ENCODE data around the gene FBLL1. TPM values are rescaled to one million over a fixed set of nuclear protein-coding genes. Genes with fewer than 3 reads are reported as not detected.

Gene FBLL1
- total and polyA plus RNA-seq, 9 of the 15 experiments (the other 6 are each of a cell fraction or from before 2014, with no cell fraction given), result not detected

DNA sequence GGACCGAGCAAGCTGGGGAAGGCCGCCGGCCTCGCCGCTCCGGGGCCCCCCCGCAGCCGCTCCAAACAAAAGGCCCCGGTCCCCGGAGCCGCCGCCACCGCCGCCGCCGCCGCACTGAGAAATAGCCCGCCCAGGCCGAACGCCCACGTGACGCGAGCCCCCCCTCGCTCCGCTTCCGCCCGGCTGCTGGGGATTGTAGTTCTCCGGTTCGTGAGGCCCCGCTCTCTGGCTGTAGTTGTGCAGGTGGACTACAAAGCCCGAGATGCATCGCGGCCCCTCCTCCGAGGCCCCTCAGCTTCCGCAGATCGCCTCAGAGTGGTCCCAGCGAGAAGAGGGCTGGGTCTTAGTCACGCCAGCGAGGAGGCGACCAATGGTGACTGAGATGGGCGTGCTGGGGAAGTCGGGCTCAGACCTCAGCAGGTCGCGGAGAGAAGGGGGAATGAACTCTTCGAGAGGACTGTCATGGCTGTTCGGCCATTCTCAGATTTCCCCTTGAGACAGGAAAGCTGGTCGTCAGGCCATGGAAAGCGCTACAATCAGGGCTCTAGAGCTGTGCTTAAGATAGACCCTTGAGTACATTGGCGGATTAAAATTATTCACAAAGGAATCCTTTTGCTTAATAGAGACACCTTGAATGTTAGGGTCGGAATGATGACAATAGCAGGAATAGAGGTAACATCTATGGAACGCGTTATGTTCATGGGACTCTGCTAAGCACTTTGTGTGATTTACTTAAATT lies 50.6 kb downstream of the FBLL1 start (continued):
- TF ChIP-seq, protein P1, sequence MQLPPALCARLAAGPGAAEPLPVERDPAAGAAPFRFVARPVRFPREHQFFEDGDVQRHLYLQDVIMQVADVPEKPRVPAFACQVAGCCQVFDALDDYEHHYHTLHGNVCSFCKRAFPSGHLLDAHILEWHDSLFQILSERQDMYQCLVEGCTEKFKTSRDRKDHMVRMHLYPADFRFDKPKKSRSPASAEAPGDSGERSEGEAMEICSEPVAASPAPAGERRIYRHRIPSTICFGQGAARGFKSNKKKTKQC (CRISPR knock-in tag; IDR thresholded peaks at IDR 0.05), result no peak
- TF ChIP-seq ATF7 (IDR thresholded peaks at IDR 0.05) (peak; percentile 79), ELF2 (CRISPR knock-in tag; IDR thresholded peaks at IDR 0.05) (no peak), CBFA2T3 (IDR thresholded peaks at IDR 0.05) (no peak), CAMTA2 (CRISPR knock-in tag; conservative IDR thresholded peaks at IDR 0.05) (no peak), ZNF224 (CRISPR knock-in tag; IDR thresholded peaks at IDR 0.05) (no peak), POLR2G (IDR thresholded peaks at IDR 0.05; ENCODE audit: low read depth, low read length) (peak; percentile 72), ZEB2 (IDR thresholded peaks at IDR 0.05) (no peak), ZNF347 (CRISPR knock-in tag; IDR thresholded peaks at IDR 0.05; ENCODE audit: low read depth) (no peak), FUS (optimal IDR thresholded peaks at IDR 0.05; ENCODE audit: low read depth, low read length) (no peak), ZNF165 (CRISPR knock-in tag; IDR thresholded peaks at IDR 0.05; ENCODE audit: borderline replicate concordance) (no peak), ZNF217 (CRISPR knock-in tag; IDR thresholded peaks at IDR 0.05) (no peak), ZKSCAN1 (IDR thresholded peaks at IDR 0.05; ENCODE audit: low read depth, low read length) (no peak), BMI1 (IDR thresholded peaks at IDR 0.05; ENCODE audit: low read length) (no peak), ZNF444 (CRISPR knock-in tag; IDR thresholded peaks at IDR 0.05) (no peak), PHF20 (IDR thresholded peaks at IDR 0.05; ENCODE audit: partially characterized antibody) (no peak), ZNF668 (CRISPR knock-in tag; IDR thresholded peaks at IDR 0.05) (no peak), ZNF239 (CRISPR knock-in tag; IDR thresholded peaks at IDR 0.05) (no peak), ZNF707 (CRISPR knock-in tag; conservative IDR thresholded peaks at IDR 0.05) (no peak), ESRRA (IDR thresholded peaks at IDR 0.05; ENCODE audit: borderline replicate concordance, low read depth) (no peak)
- TF ChIP-seq, protein P2, sequence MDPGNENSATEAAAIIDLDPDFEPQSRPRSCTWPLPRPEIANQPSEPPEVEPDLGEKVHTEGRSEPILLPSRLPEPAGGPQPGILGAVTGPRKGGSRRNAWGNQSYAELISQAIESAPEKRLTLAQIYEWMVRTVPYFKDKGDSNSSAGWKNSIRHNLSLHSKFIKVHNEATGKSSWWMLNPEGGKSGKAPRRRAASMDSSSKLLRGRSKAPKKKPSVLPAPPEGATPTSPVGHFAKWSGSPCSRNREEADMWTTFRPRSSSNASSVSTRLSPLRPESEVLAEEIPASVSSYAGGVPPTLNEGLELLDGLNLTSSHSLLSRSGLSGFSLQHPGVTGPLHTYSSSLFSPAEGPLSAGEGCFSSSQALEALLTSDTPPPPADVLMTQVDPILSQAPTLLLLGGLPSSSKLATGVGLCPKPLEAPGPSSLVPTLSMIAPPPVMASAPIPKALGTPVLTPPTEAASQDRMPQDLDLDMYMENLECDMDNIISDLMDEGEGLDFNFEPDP (CRISPR knock-in tag; IDR thresholded peaks at IDR 0.05), result no peak
- TF ChIP-seq, protein P3, sequence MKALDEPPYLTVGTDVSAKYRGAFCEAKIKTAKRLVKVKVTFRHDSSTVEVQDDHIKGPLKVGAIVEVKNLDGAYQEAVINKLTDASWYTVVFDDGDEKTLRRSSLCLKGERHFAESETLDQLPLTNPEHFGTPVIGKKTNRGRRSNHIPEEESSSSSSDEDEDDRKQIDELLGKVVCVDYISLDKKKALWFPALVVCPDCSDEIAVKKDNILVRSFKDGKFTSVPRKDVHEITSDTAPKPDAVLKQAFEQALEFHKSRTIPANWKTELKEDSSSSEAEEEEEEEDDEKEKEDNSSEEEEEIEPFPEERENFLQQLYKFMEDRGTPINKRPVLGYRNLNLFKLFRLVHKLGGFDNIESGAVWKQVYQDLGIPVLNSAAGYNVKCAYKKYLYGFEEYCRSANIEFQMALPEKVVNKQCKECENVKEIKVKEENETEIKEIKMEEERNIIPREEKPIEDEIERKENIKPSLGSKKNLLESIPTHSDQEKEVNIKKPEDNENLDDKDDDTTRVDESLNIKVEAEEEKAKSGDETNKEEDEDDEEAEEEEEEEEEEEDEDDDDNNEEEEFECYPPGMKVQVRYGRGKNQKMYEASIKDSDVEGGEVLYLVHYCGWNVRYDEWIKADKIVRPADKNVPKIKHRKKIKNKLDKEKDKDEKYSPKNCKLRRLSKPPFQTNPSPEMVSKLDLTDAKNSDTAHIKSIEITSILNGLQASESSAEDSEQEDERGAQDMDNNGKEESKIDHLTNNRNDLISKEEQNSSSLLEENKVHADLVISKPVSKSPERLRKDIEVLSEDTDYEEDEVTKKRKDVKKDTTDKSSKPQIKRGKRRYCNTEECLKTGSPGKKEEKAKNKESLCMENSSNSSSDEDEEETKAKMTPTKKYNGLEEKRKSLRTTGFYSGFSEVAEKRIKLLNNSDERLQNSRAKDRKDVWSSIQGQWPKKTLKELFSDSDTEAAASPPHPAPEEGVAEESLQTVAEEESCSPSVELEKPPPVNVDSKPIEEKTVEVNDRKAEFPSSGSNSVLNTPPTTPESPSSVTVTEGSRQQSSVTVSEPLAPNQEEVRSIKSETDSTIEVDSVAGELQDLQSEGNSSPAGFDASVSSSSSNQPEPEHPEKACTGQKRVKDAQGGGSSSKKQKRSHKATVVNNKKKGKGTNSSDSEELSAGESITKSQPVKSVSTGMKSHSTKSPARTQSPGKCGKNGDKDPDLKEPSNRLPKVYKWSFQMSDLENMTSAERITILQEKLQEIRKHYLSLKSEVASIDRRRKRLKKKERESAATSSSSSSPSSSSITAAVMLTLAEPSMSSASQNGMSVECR (CRISPR knock-in tag; IDR thresholded peaks at IDR 0.05), result peak; percentile 16; the same call in 1 of the 2 replicates

All from K562 (cell line).